K562 treated with DMSO at 1 percent for 12 hours (cell line): Measurements from ENCODE around the gene RFPL4AL1. TPM values are rescaled to one million over a fixed set of nuclear protein-coding genes. Genes with fewer than 3 reads are reported as not detected.

Experiments
- total RNA-seq: library from RNA; unstranded; fragments of 300-600 nt; gene quantifications from 2 replicates; pipeline ENCODE4 v1.2.3, GENCODE V29; 2022; ENCODE audit not compliant: insufficient read depth

Gene RFPL4AL1
- total RNA-seq, result 1.5 TPM in 1 of 2 replicates, not detected in the other

GRCh38 chr19:55768818-55769217, at the start of gene RFPL4AL1:
TSS of gene RFPL4AL1 (plus strand) at chr19:55769118. CDS start at chr19:55771805, 2,687 bp downstream.

GRCh38 chr19:55738302-55738701, 30.6 kb upstream of the RFPL4AL1 start, which contains the start of gene NLRP9:
TSS of gene NLRP9 (minus strand) at chr19:55738402. CDS start at chr19:55738374, 28 bp downstream.

GRCh38 chr19:55758797-55759196, 10.1 kb upstream of the RFPL4AL1 start, which contains the start of gene RFPL4A:
TSS of gene RFPL4A (plus strand) at chr19:55759097. CDS start at chr19:55761801, 2,704 bp downstream.

Other genes starting within 250 kb of the RFPL4AL1 start
- not detected in 2 replicates for gene SBK2, start 232.0 kb upstream of the RFPL4AL1 start, total RNA-seq
- gene SBK3, start 223.6 kb upstream of the RFPL4AL1 start, total RNA-seq, result not detected in 2 replicates
- gene ZNF579, start 188.3 kb upstream of the RFPL4AL1 start, total RNA-seq, result 10.3 and 10.8 TPM in 2 replicates
- gene FIZ1, start 169.6 kb upstream of the RFPL4AL1 start, total RNA-seq, result 9.3 and 21.2 TPM in 2 replicates
- 35.5 and 41.6 TPM in 2 replicates for gene ZNF524, start 168.8 kb upstream of the RFPL4AL1 start, total RNA-seq
- gene ZNF865, start 163.5 kb upstream of the RFPL4AL1 start, total RNA-seq, result 21.0 and 34.2 TPM in 2 replicates
- gene ZNF784, start 144.6 kb upstream of the RFPL4AL1 start, total RNA-seq, result 7.7 and 8.9 TPM in 2 replicates
- gene ZNF580, start 128.1 kb upstream of the RFPL4AL1 start, total RNA-seq, result 39.0 and 52.0 TPM in 2 replicates
- 52.7 and 54.9 TPM in 2 replicates for gene ZNF581, start 125.5 kb upstream of the RFPL4AL1 start, total RNA-seq
- gene CCDC106, start 120.9 kb upstream of the RFPL4AL1 start, total RNA-seq, result 30.6 and 33.3 TPM in 2 replicates
- 112 and 145 TPM in 2 replicates for gene U2AF2, start 114.1 kb upstream of the RFPL4AL1 start, total RNA-seq
- gene EPN1, start 93.9 kb upstream of the RFPL4AL1 start, total RNA-seq, result 95.3 and 102 TPM in 2 replicates
- gene NLRP9, start 30.7 kb upstream of the RFPL4AL1 start, total RNA-seq, result not detected in 2 replicates
- gene RFPL4A, start 10.0 kb upstream of the RFPL4AL1 start, total RNA-seq, result 1.9 and 3.0 TPM in 2 replicates
- gene NLRP11, start 62.9 kb downstream of the RFPL4AL1 start, total RNA-seq, result 0.92 and 1.9 TPM in 2 replicates
- 2.2 and 2.4 TPM in 2 replicates for gene NLRP4, start 67.4 kb downstream of the RFPL4AL1 start, total RNA-seq
- not detected in 2 replicates for gene NLRP13, start 163.2 kb downstream of the RFPL4AL1 start, total RNA-seq
- not detected in 2 replicates for gene NLRP8, start 178.7 kb downstream of the RFPL4AL1 start, total RNA-seq
- gene NLRP5, start 217.7 kb downstream of the RFPL4AL1 start, total RNA-seq, result 1.3 TPM in 1 of 2 replicates, not detected in the other